GM19328 (cell line): ENCODE results near the gene ZNF503.

Experiments
- ATAC-seq: cut with Tn5 transposase; IDR thresholded peaks from one replicate; pipeline ENCODE4 v1.9.1; 2021; ENCODE audit warnings: mild to moderate bottlenecking, moderate library complexity; ENCODE audit not compliant: unreplicated experiment

The ZNF503 gene

DNA sequence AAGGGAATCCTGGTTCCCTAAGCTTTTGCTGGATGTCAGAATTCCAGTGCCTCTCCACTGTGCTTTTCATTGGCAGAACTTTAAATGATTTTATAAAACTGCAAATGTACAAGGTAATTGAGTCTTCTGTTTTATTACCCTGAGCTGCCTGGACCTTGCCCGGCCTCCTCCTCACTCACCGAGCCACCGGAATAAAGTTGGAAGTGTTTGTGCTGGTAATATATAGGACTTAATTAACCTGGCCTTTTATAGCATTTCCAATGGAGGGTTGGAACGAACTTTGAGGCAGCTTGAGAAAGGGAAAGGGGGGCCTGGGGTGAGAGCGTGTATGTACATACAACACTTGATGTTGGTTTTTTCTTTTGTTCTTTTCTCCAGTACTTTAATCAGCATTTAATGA is 43.4 kb downstream of the ZNF503 start:
- no peak for ATAC-seq

- ATAC-seq: no peak
These were observed 44.1 kb downstream of the ZNF503 start for GRCh38 chr10:75357500-75357899.

GRCh38 chr10:75356484-75356883 is 45.1 kb downstream of the ZNF503 start:
- no peak for ATAC-seq

DNA sequence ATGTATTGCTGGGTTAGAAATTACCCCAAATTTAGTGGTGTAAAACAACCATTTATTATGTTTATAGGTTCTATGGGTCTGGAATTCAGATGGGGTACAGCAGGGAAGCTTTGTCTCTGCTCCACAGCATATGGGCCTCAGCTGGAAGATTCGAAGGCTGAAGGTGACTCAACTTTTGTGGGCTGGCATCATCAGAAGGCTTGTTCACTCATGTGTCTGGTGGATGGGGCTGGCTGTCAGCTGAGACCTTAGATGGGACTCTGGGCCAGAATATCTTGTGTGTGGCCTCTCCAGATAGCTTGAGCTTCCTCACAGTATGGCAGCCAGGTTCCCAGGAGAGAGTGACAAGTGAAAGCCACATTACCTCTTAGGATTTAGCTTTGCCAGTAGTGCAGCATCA is 45.9 kb downstream of the ZNF503 start:
- ATAC-seq: no peak

DNA sequence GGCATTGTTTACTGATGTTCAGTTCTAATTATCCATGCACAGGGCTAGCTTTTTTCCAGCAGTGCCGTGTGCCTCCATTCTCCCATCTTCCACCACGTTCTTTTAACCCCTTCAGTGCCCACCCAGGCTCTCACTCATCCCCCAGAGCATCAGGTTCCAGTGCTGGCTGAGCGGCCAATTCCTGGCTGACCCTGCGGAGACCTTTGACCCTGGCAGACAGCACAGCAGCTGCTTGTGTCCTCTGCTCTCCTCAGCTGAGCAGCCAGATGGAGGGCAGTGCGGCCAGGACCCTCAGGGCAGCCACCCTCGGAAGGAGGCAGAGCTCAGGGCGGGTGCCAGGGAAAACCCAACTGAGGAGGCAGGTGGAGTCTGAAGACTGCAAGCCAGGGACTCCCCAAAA is 48.4 kb downstream of the ZNF503 start:
- no peak for ATAC-seq

DNA sequence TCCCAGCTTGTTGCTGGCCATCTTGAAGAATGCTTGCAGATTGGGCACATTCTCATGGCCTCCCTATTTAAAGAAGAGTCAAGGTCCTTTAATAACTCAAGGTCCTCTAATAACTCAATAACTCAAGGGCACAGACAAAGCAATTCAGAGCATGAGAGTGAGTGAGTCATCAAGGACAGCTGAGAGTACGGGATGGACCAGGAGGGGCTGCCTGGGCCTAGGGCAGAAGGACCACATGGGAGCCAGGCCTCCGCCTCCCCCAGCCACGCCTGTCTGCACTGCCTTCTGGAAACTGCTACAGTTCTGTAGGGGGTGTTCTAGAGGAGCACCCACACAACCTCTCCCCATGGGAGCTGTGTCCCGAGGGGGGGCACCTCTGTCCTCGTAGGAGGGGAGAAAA is 48.9 kb downstream of the ZNF503 start:
- no peak for ATAC-seq

- no peak for ATAC-seq
These were observed 49.9 kb downstream of the ZNF503 start for GRCh38 chr10:75351637-75352036.

GRCh38 chr10:75350791-75351190 is 50.8 kb downstream of the ZNF503 start:
- ATAC-seq: no peak
